B cell (primary cell): ENCODE results near the gene FMN2. TPM values are rescaled to one million over a fixed set of nuclear protein-coding genes. Genes with fewer than 3 reads are reported as not detected.

ENCODE experiments used
- ATAC-seq: fragments of 200-7000 bp; cut with Tn5 transposase; one replicate; pipeline ENCODE4 v1.10.0; 2021; ENCODE audit warnings: low read depth, mild to moderate bottlenecking, moderate number of reproducible peaks, moderate library complexity
- CTCF ChIA-PET: fragments of 350-600 bp; sonication (Branson Sonifier 250); formaldehyde crosslinking; loops from one replicate; lab custom pipeline; 2021; ENCODE audit warnings: antibody characterized with exemption, inconsistent platforms; lab: Charles Lee
- POLR2A ChIA-PET: fragments of 350-600 bp; sonication (Branson Sonifier 250); formaldehyde crosslinking; loops from one replicate; lab custom pipeline; 2021; ENCODE audit warnings: antibody characterized with exemption; lab: Charles Lee
- DNase-seq: peaks from one replicate; pipeline ENCODE4 v3.0.0; 2013
- H2AFZ ChIP-seq: 2 replicates; pipeline ENCODE4 v1.6.1; 2012; ENCODE audit warnings: mild to moderate bottlenecking, low read depth, low read length; ENCODE audit not compliant: insufficient read depth, poor library complexity, severe bottlenecking
- H3K27ac ChIP-seq, 2 donors: 1 replicate in 1 of 2; 2 replicates in 1 of 2; pipeline ENCODE4 v1.5.1; 2012 to 2013; ENCODE audit warnings: low read length in 2 of 2, mild to moderate bottlenecking in 2 of 2, moderate library complexity in 1 of 2
- H3K27me3 ChIP-seq, 4 experiments: fragments of 200-600 bp in 1 of 4; sonication (generic) in 1 of 4; replicated peaks in 1 of 4; 1 replicate in 2 of 4; 2 replicates in 2 of 4; pipeline versions ENCODE4 v1.6.1 to v1.7.0; 2013 to 2016; ENCODE audit warnings: low read length in 3 of 4, mild to moderate bottlenecking in 2 of 4, mixed read lengths in 1 of 4, moderate library complexity in 1 of 4; ENCODE audit not compliant: insufficient read depth in 4 of 4, control insufficient read depth in 3 of 4; ENCODE audit errors: control extremely low read depth in 1 of 4
- H3K36me3 ChIP-seq, 2 experiments: replicated peaks in 1 of 2; 1 replicate in 1 of 2; 2 replicates in 1 of 2; pipeline versions ENCODE4 v1.6.1 to v1.7.1; 2013; ENCODE audit warnings: low read length in 1 of 2; ENCODE audit not compliant: insufficient read depth in 2 of 2, control insufficient read depth in 1 of 2; ENCODE audit errors: control extremely low read depth in 1 of 2, extremely low read depth in 1 of 2
- H3K4me1 ChIP-seq, 2 donors: fragments of 200-600 bp in 1 of 2; sonication (generic) in 1 of 2; 1 replicate in 1 of 2; 2 replicates in 1 of 2; pipeline versions ENCODE4 v1.5.1 to v1.6.1; 2013 to 2017; ENCODE audit warnings: low read length in 2 of 2; ENCODE audit not compliant: control insufficient read depth in 2 of 2, insufficient read depth in 2 of 2
- H3K4me2 ChIP-seq: replicated peaks from 2 replicates; pipeline ENCODE3; 2012; ENCODE audit warnings: mild to moderate bottlenecking, low read depth, low read length; ENCODE audit not compliant: poor library complexity, severe bottlenecking
- H3K4me3 ChIP-seq, 5 experiments: fragments of 200-600 bp in 1 of 5; sonication (generic) in 1 of 5; 1 replicate in 3 of 5; 2 replicates in 2 of 5; pipeline versions ENCODE4 v1.5.1 to v1.7.0; 2011 to 2016; ENCODE audit warnings: low read length in 4 of 5, mild to moderate bottlenecking in 4 of 5, low read depth in 2 of 5, control low read depth in 1 of 5, moderate library complexity in 1 of 5; ENCODE audit not compliant: insufficient read depth in 1 of 5; ENCODE audit errors: control extremely low read depth in 1 of 5, extremely low read depth in 1 of 5
- H3K79me2 ChIP-seq: fragments of 200-600 bp; sonication (generic); one replicate; pipeline ENCODE4 v1.6.0; 2016; ENCODE audit warnings: low read length; ENCODE audit not compliant: control insufficient read depth, insufficient read depth
- H3K9ac ChIP-seq: fragments of 200-600 bp; sonication (generic); 2 replicates; pipeline ENCODE4 v1.6.1; 2017; ENCODE audit warnings: mild to moderate bottlenecking, low read length, moderate library complexity
- H3K9me3 ChIP-seq, 3 donors: one replicate each; pipeline versions ENCODE4 v1.6.1 to v1.7.1; 2013; ENCODE audit warnings: low read length in 2 of 3; ENCODE audit not compliant: control insufficient read depth in 2 of 3, insufficient read depth in 1 of 3; ENCODE audit errors: control extremely low read depth in 1 of 3
- H4K20me1 ChIP-seq: 2 replicates; pipeline ENCODE4 v1.6.0; 2012; ENCODE audit warnings: mild to moderate bottlenecking, low read length; ENCODE audit not compliant: insufficient read depth, control insufficient read depth, poor library complexity, severe bottlenecking
- H3K27ac Mint-ChIP-seq: one replicate; pipeline ENCODE4 v1.8.0; 2021; ENCODE audit warnings: mixed read lengths
- H3K27me3 Mint-ChIP-seq: one replicate; pipeline ENCODE4 v1.8.0; 2021; ENCODE audit warnings: mixed read lengths
- H3K4me1 Mint-ChIP-seq: one replicate; pipeline ENCODE4 v1.8.0; 2021; ENCODE audit warnings: mixed read lengths
- H3K4me3 Mint-ChIP-seq: one replicate; pipeline ENCODE4 v1.8.0; 2021; ENCODE audit warnings: mixed read lengths
- H3K9me3 Mint-ChIP-seq: one replicate; pipeline ENCODE4 v1.8.0; 2022; ENCODE audit warnings: mixed read lengths; ENCODE audit not compliant: insufficient read depth
- EZH2 ChIP-seq: IDR thresholded peaks from 2 replicates; pipeline ENCODE4 v1.6.1; 2012; ENCODE audit warnings: borderline replicate concordance, low read depth, mild to moderate bottlenecking, moderate library complexity, low read length; ENCODE audit not compliant: insufficient read depth, poor library complexity, severe bottlenecking
- WGBS: methylation state at CpG from one replicate; pipeline ENCODE4 v1.1.5; 2013; ENCODE audit warnings: missing lambda C conversion rate; ENCODE audit not compliant: insufficient coverage; 5-methylcytosine and 5-hydroxymethylcytosine counted together
- intact Hi-C: fragments of 100-400 bp; cut with micrococcal nuclease; formaldehyde crosslinking; loops from one replicate; pipeline ENCODE4 v1.10.0; 2022
- polyA plus RNA-seq: library from polyadenylated mRNA; depleted of rRNA; stranded (reverse); fragments of >200 nt; gene quantifications from 2 replicates; pipeline ENCODE4 v1.2.3, GENCODE V29; 2012
- total RNA-seq, 2 donors: library from RNA; stranded (reverse); fragments of 120-200 nt in 1 of 2; gene quantifications; 1 replicate in 1 of 2; 2 replicates in 1 of 2; pipeline versions ENCODE4 v1.2.3 to v1.2.4, GENCODE V29; 2013 to 2022
- TF ChIP-seq, protein P1 (sequence below): fragments of 200-600 bp; IDR thresholded peaks from one replicate; pipeline ENCODE4 v1.8.0; 2022; ENCODE audit warnings: antibody characterized with exemption, mild to moderate bottlenecking

FMN2 gene
- total and polyA plus RNA-seq, 2 donors (not counting 1 experiment from before 2014, with no cell fraction given): not detected

DNA sequence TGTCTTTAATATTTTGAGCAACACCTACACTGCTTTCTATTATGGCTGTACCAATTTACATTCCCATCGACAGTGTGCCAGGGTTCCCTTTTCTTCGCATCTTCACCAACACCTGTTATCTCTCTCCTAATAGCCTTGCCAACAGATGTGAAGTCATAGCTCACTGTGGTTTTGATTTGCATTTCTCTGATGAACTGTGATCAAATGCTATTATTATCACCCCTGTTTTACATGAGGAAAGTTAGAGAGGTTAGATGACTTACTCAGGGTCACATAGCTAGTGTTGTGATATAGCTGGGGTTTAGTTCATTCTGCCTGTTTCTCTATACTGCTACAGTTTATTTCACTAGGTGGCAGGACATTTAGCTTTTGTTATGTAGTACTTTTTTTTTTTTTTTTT, 204.1 kb downstream of the FMN2 start:
- Histone ChIP-seq H3K9ac (no peak overlapping the region), H3K4me3 (no peak overlapping the region), H2AFZ (no peak overlapping the region), H3K79me2 (no peaks in the 10 kb centered on the region), H3K36me3 (no peaks in the 10 kb centered on the region), H3K27me3 (no peaks in the 10 kb centered on the region), H3K9me3 (peaks cover 0 to 3% (median 1%) of the 10 kb centered on the region in 3 donors), H3K4me2 (no peak overlapping the region), H3K4me1 (no peaks in the 10 kb centered on the region), H3K27ac (no peak overlapping the region), H4K20me1 (no peaks in the 10 kb centered on the region)
- H3K27me3 Mint-ChIP-seq: no peaks in the 10 kb centered on the region
- TF ChIP-seq EZH2: no peak
- TF ChIP-seq, protein P1, sequence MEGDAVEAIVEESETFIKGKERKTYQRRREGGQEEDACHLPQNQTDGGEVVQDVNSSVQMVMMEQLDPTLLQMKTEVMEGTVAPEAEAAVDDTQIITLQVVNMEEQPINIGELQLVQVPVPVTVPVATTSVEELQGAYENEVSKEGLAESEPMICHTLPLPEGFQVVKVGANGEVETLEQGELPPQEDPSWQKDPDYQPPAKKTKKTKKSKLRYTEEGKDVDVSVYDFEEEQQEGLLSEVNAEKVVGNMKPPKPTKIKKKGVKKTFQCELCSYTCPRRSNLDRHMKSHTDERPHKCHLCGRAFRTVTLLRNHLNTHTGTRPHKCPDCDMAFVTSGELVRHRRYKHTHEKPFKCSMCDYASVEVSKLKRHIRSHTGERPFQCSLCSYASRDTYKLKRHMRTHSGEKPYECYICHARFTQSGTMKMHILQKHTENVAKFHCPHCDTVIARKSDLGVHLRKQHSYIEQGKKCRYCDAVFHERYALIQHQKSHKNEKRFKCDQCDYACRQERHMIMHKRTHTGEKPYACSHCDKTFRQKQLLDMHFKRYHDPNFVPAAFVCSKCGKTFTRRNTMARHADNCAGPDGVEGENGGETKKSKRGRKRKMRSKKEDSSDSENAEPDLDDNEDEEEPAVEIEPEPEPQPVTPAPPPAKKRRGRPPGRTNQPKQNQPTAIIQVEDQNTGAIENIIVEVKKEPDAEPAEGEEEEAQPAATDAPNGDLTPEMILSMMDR: no peak
- POLR2A ChIA-PET: no interaction called here
- H3K4me1 Mint-ChIP-seq: no peaks in the 10 kb centered on the region
- intact Hi-C loops: no loop called here
- CTCF ChIA-PET: no interaction called here
- 20% methylated on average over 1 of the region's 2 CpGs for WGBS
- DNase-seq: no peak
- no peak overlapping the region for H3K27ac Mint-ChIP-seq
- no peak overlapping the region for H3K4me3 Mint-ChIP-seq
- H3K9me3 Mint-ChIP-seq: peaks cover 6% of the 10 kb centered on the region
- no peak for ATAC-seq

DNA sequence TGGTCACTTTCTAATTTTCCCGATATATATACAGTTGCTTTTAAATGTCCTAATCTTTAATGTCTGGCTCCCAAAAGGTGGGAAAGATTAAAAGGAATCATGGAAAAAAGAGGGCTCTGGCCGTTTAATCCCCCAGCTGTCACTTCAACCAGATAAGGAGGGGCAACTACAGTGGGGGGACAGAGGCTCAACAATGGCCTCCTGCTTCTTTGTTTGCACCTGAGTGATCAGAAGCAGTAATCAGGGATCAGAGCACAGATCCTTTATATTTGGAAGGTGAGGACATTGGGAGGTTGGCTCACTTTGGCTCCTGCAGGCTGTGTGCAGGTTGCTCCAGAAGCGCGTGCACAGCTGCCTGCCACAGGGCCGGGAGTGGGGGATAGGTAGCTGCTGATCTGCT, 212.8 kb downstream of the FMN2 start:
- no peak overlapping the region for H3K9ac ChIP-seq
- H3K27ac Mint-ChIP-seq: no peak overlapping the region
- no peaks in the 10 kb centered on the region for H3K4me1 Mint-ChIP-seq
- no peak for DNase-seq
- H3K27me3 Mint-ChIP-seq: no peaks in the 10 kb centered on the region
- no peak overlapping the region for H3K4me2 ChIP-seq
- no peaks in the 10 kb centered on the region for H3K79me2 ChIP-seq
- no peak for ATAC-seq
- TF ChIP-seq EZH2: no peak
- TF ChIP-seq, protein P1: no peak
- no peaks in the 10 kb centered on the region for H4K20me1 ChIP-seq
- H3K9me3 ChIP-seq: peaks cover 0 to 7% (median 0%) of the 10 kb centered on the region in 3 donors
- no peak overlapping the region for H2AFZ ChIP-seq
- intact Hi-C loops: no loop called here
- H3K36me3 ChIP-seq: no peaks in the 10 kb centered on the region
- H3K4me1 ChIP-seq: no peaks in the 10 kb centered on the region
- no peaks in the 10 kb centered on the region for H3K27me3 ChIP-seq
- H3K9me3 Mint-ChIP-seq: peaks cover 5% of the 10 kb centered on the region
- H3K4me3 ChIP-seq: no peak overlapping the region
- POLR2A ChIA-PET: no interaction called here
- no CpG with 5 or more reads among the region's 5 CpGs for WGBS
- no peak overlapping the region for H3K4me3 Mint-ChIP-seq
- CTCF ChIA-PET: no interaction called here
- no peak overlapping the region for H3K27ac ChIP-seq
